Stimulated activated CD8-positive, alpha-beta memory T cell treated with anti-CD3 and anti-CD28 coated beads, Interleukin-4, amount 100 ng/mL, for 4 hours (primary cell): ENCODE measurements around the gene SPDYE1.
"Not testable (repeated sequence)": the region's sequence is repeated elsewhere in the genome, so short reads cannot be mapped to it uniquely, and the experiment has no call there.

ENCODE experiments used
- DNase-seq, 2 donors: peaks; one replicate each; pipeline ENCODE4 v3.0.0-alpha.2; 2020; ENCODE audit warnings: low read depth in 2 of 2, low spot score in 1 of 2

SPDYE1 gene, protein sequence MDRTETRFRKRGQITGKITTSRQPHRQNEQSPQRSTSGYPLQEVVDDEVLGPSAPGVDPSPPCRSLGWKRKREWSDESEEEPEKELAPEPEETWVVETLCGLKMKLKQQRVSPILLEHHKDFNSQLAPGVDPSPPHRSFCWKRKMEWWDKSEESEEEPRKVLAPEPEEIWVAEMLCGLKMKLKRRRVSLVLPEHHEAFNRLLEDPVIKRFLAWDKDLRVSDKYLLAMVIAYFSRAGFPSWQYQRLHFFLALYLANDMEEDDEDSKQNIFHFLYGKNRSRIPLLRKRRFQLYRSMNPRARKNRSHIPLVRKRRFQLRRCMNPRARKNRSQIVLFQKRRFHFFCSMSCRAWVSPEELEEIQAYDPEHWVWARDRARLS

DNA sequence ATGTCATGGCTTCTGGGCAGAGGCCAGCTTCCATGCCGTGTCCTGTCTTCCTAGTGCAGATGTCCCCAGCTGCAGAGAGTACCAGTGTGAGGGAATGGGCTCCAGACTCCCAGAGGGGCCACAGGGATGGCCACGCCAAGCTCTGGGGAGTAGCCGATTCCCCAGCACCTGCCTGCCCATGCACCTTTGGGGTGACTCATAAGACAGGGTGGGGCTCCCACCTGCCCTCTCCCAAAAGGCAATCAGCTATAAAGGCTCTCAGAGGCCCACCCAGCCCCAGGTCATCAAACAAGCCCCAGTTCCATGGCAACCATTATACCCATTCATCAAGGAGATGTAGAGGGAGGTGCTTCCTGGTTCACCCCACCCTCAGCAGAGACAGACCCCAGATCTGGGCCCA is at the start of gene SPDYE1:
Gene SPDYE1, plus strand, starts transcription at position 366 of the 400 bp plus-strand sequence. CDS start 2,053 bp downstream, outside the sequence.
- DNase-seq = not testable (repeated sequence)

DNA sequence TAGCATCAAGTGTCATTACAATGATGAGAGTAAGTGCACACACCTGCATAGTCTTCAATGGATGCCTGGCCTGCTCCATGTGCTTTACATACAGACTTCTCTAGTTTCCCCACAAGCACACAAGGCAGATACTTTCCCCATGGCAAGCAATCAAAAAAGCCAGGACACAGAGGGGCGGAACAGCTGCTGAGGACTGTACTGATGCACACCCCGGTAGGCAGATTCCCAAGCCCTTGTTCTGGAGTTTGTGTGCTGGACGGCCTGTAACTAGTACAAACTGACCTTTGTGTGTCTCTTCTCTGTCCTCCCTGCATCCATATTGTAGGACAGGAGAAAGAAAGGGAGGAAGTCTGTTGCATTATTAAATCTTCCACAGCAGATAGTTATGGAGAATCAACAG is 45.7 kb upstream of the SPDYE1 start:
- no peak for DNase-seq

DNA sequence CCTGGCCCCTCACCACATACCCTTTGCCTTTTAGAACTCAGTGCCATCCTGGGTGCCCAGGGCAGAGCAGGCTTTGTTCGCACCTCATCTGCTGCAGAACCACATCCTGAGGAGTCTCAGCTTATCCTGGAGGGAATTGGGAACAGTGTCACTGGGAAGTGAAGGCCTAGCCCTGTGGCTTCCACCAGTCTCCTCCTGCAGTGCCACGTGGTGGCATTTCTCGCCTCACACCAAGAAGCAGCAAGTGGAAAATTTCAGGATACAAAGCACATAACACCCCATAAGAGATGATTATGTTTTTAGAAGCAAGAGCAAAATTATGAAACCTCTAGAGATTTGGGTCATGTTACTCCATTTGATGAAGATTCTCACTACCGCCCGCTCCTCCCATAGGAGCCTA is 44.6 kb upstream of the SPDYE1 start:
- DNase-seq = no peak

DNA sequence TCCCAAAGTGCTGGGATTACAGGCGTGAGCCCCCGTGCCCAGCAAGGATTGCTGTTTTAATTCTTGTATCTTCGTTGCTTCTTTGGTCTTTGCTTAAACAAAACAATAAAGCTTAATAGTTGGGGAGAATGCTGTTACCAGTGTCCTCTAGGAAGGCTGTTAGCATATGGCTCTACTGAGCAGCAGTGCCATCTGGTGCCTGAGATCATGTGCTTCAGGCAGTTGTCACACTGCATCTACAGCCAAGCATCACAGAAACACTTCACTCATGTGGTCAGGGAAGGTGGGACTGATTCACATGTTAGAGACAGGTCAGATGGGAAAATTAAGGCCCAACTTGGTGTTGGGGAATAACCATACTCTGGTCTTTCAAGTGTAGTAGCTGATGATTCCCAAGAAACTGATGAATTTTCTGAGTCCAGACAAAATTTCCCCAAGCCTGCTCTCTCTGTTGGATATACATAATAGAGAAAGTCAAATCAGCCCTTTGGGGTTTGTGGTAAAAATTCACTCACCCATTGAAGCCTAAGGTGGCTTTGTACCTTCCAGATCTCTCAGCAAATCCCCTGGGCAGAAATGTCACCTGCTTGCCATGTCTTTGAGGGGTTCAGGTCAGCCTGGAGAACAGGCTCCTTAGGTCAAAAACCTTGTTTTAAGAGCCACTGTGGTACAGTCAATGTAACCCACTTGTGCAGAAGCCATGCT is 43.0 kb upstream of the SPDYE1 start:
- no peak for DNase-seq

DNA sequence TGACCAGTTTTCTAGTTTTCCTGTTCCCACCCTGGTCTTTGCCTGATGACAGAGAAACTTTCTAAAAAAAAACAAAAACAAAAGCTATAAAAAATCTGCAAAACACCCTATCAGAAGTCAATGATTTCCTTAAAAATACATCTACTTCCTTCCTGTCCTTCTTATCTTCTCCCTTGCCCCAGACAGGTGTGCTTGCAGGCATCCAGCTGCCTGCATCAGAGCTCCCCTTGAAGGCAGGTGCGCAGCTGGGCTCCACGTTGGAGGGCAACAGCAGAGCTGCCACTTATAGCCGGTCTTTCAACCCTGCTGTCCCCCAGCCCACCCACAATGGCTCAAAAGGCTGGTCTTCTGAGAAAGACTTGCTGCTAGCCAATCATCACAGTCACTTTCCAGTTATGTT is 41.7 kb upstream of the SPDYE1 start:
- no peak for DNase-seq

DNA sequence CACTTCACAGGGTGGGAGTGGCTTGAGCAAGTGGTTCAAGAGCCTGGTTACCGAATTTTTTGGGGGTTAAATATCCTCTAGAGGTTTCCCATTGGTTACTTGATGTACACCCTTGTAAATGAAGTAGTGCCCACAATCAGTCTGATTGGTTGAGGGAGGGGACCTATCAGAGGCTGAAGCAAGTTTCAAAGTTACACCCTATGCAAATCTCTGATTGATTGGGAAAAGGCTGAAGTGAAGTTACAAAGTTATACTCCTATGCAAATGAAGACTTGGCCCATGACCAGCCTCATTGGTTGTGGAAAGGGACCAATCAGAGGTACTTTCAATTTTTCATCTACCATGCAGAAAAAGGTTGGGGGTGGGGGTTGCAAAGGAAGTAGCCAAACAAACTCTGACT is 36.8 kb upstream of the SPDYE1 start:
- DNase-seq = no peak

DNA sequence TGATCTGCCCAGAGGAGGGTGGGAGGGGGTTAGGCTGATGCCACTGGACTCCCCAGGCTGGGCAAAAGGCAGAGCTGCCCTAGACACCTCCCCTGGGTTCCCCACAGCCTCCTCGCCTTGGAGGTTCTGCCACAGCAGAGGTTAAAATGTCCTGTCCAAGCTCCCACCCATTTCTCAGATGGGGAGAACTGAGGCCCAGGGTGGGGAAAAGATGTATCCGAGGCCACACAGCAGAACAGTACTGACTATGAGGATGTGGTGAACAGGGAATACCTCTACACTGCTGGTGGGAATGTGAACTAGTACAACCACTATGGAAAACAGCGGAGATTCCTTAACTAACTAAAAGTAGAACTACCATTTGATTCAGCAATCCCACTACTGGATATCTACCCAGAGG is 31.3 kb upstream of the SPDYE1 start:
- DNase-seq = not testable (repeated sequence)

DNA sequence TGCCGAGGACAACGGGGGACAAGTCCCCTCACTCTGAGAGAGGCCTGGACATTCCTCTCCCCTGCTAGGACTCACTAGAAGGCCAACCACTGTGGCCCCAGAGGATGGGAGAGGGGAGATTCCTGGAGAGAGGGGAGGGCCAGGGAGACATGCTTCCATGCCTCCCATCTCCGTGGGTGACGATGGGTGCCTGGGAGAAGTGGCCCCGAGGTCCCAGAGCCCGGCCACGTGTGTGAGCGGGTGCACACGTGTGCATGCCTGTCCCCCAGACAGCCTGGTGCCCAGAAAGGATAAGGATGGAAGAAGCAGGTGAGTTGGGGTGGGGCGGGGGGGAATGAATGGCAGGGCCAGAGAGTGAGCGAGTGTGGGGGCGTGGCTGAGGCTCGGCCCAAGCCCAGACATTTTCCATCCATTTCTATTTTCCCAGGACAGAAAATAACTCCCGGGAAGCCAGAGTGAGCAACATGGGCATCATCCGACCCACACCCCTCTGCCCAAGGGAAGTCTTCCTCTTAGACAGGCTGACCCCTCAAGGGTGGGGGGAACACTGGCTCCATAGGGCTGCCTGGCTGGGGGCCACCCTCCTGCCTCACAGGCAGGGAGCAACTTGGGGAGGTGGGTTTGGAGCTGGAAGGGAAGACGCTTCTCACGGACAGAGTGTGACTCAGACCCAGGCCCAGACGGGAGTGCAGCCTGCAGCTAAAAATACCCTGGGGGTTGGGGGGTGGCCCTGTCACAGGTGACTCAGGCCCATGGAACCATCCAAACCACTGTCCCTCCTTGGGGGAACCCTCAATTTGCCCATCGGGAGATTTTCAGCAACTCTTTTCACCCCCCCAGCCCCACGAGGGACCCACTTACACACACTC is 29.3 kb upstream of the SPDYE1 start:
- not testable (repeated sequence) for DNase-seq

DNA sequence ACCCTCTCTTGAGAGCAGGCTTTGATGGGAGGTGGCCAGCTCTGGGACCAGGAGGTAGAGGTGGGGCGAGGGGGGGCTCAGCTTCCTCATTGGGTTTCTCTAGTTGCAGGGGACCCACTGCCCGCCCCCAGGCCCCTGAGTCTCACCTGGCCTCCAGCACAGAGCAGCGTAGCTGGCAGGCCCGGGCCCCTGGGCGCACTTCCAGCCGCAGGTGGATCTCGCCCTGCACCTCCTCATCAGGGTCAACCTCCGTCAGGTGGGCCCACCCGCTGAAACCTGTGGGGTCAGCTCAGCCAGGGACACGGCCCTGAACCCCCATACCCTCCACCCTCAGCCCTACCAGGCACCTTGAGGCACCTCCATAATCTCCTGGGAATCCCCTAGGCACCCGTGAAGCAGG is 28.1 kb upstream of the SPDYE1 start:
- DNase-seq = not testable (repeated sequence)

DNA sequence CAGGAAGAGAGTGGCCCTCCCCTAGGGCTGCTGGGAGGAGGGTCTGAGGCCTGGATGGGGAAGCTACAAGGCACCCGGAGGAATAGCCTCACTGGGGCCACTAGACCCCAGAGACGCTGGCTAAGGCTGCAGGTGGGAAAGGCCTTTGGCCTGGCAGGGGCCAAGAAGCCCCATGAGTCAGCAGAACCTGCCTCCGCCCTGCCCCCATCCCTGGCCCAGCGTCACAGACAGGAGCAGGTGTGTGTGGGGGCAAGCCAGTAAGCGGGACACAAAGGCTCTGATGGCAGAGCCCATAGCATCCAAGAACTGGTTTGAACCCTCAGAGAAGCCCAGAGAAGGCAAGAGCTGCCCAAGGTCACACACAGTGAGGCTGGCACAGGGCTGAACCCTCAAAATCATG is 27.0 kb upstream of the SPDYE1 start:
- not testable (repeated sequence) for DNase-seq

DNA sequence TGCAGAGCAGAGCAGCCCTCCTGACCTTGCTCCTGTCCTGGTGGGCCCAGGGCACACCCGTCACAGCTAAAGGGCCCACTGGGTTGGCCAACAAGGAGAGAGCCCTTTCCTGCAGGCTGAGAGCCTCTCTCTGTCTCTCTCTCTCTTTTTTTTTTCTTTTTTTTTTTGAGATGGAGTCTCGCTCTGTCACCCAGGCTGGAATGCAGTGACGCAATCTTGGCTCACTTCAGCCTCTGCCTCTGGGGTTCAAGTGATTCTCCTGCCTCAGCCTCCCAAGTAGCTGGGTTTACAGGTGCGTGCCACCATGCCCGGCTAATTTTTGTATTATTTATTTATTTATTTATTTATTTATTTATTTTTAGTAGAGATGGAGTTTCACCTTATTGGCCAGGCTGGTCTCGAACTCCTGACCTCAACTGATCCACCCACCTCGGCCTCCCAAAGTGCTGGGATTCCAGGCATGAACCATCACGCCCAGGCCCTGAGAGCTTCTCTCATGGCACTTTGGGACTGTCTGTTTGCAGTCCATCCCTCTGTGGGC is 23.6 kb upstream of the SPDYE1 start:
- not testable (repeated sequence) for DNase-seq

DNA sequence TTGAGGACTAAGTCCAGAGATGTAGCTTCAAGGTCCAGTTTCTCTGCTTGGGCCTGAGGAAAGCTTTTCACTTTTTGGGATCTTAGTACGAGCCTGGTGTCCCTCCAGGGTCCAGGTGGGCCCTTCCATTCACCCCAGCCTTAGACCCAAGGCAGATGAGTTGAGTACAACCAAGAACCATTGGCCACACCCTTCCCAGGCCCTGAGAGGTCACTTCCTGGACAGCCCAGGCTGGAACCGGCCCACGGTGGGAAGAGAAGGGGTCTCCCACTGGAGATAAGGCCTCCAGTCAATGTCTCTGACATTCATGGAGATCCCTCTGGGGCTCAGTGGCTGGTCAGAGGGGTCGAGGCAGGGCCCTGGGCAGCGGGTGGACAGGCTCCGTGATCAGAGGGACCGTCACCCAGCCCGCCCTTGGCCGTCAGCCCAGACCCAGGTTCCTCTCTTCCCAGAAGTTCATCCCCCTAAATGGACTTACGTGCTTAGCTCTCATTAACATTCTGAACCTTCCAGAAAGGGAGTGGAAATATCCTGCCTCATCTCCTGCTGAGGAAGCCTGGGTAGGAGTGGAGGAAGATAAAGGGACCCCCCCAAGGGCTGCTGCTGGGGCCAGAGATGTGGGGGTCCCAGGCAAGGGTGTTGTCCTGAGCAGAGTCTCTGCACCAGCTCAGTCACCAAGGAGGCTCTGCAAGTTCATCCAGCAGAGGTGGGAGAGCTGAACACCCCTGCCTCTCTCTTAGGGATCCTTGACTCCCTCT is 22.8 kb upstream of the SPDYE1 start:
- DNase-seq = not testable (repeated sequence)

DNA sequence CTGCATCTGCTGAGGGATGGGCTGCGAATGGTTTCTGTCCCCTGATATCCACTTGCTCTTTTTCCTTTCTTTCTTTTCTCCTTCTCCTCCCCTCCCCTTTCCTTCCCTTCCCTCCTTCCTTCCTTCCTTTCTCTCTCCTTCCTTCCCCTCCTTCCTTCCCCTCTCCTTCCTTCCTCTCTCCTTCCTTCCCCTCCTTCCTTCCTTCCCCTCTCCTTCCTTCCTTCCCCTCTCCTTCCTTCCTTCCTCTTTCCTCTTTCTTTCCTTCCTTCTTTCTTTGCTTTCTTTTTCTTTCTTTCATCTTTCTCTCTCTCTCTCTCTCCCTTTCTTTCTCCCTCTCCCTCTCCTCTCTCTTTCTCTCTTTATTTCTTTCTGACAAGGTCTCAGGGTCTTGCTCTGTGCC is 20.2 kb upstream of the SPDYE1 start:
- no peak for DNase-seq

DNA sequence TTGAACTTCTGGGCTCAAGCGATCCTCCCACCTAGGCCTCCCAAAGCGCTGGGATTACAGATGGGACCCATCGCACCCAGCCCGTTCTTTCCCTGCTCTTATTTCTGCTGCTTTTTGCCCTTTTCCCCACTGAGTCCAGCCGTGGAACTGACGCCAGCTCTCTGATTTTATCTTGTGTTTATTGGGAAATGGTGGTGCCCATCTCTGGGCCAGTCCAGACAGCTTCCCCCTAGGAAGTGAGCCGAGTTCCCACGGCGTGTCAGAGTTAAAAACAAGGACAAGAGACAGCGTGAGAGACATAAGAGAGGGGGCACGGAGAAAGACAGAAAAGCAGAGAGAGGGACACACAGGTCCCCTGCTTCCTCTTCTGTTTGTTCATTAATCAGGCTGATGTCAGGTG is 19.6 kb upstream of the SPDYE1 start:
- DNase-seq = not testable (repeated sequence)

DNA sequence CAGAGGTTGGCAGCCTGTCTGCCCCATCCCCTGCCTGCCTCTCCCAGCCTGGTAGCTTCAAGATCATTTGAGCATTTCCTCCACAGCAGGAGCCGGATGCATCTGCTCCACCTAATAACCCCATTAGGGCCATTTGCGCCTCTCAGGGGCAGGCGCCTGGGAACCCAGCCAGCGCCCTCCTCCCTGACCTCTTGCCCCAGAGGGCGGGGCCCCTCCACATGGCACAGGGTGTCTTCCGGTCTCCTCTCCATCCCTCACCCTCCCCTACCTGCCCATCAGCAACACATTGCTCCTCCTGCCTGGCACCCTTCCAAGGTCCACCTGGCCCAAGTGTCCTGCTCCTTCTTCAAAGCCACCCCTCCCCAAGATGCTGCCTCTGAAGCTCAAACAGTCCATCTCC is 14.8 kb upstream of the SPDYE1 start:
- DNase-seq = not testable (repeated sequence)

DNA sequence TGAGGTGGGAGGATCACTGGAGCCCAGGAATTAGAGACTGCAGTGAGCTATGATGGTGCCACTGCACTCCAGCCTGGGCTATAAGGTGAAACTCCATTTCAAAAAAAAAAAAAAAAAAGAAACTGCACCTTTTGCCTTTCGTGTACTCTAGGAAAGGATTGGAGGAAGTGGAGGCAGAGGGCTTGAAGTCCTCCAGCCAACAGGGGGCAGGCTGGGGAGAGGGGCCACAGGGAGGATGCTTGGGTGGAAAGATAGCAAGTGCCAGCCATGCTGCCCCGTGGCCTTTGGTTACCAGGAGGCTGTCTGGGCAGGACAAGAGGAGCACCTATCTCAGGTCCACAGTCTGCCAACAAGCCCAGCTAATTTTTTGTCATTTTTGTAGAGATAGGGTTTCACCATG is 14.0 kb upstream of the SPDYE1 start:
- DNase-seq = not testable (repeated sequence)

DNA sequence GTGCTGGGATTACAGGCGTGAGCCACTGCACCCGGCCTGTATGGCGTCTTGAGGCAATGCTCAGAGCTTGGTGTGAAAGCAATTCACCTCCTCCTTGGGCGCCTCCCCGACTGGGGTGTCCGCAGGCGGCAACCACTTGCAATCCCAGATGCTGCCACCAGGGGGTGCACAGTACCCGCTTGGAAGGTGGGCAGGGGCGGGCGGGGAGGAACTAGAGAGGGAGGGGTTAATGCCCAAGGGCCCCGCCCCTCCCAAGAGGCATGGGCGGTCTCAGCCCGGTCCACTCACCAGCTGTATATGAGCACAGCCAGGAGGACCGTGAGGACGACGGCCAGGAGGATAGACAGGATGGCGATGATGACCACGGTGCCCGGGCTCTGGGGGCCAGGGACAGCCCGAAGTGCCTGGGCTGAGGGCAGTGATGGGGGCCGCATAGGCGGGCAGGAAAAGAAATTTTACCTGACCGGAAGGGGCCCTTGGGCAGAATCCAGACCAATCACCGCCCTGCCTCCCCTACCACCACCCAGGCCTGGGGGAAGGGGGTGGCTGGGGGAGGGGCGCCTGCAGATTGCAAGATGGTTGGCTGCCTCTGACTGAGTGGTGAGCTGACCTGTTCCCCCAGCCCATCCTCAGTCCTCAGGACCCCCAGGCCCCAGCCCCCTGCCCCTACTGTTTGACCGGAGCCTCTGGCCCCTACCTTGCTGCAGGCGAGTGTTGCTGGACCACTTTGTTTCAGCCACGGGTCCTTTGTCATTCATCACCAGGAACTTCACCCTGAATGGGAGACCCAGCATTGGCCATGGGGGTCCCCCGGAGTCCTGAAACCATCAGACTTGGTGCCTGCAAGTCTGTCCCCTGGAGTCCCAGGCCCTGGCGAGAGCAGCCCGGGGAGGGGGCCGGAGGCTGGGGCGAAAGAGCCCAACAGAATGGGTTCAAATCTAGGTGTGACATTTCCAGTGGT is 11.5 kb upstream of the SPDYE1 start:
- DNase-seq = peak; percentile 63 to 77

DNA sequence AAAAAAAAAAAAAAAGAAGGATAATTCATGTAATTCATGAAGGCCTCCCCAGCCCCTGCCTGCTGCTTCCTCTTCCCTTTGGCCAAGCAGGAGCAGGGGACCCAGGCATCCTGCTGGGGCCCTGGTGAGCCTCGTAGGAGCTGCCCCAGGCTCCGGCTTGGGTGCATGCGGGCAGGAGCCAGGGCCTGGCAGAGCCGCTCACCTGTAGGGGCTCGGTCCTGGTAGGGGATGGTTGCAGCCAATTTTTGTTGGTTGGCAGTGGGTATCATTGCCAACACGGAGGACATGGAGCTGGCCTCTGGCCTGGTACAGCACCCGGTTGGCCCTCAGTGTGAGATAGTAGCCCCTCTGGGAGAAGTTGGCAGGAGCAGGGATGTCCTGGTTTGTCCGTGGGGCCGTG is 10.2 kb upstream of the SPDYE1 start:
- not testable (repeated sequence) for DNase-seq

DNA sequence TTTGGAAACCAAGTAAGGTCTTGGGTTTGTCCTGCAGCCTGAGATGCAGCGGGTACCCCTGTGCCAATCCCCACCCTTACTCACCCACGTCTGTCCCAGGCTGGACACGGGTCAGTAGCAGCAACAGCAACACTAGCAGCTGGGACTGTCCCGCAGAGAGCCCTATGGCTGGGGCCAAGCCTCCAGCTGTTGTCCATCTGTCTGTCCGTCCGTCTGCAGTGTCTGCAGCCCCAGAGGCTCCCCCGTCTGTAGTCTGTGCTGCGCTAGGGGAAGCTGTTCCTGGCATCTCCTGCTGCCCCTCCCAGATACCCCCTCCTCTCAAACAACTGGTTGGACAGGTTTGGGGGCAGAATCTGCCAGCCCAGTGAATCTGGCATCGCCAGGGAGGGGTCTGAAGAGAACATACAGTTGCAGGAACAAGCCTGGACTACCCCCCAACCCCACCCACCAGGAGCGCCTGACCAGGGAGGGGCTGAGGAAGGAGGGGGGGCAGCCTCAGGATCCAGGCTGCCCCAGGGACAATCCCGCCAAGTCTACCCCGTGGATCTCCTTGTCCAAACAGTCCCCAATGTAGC is 7.6 kb upstream of the SPDYE1 start:
- DNase-seq = not testable (repeated sequence)
